Cardiac fibroblast (primary cell): ENCODE data around the gene COLEC12.
A peak's percentile ranks its signal among the peaks of the same experiment; 100 is the strongest.

ENCODE experiments used
- DNase-seq, 2 donors: peaks; one replicate each; pipeline versions ENCODE4 v3.0.0 to v3.0.0-alpha.2; 2010; ENCODE audit warnings: low read depth in 2 of 2
- H3K4me3 ChIP-seq, 2 donors: replicated peaks in 1 of 2; 1 replicate in 1 of 2; 2 replicates in 1 of 2; pipeline ENCODE4 v1.5.1; 2011; ENCODE audit warnings: low read depth in 2 of 2, low read length in 2 of 2, mild to moderate bottlenecking in 2 of 2, moderate library complexity in 1 of 2
- TF ChIP-seq, protein P1 (sequence below): IDR thresholded peaks from one replicate; pipeline ENCODE4 v1.5.1; 2011; ENCODE audit warnings: low read depth, mild to moderate bottlenecking, low read length, inconsistent platforms

COLEC12 gene

DNA sequence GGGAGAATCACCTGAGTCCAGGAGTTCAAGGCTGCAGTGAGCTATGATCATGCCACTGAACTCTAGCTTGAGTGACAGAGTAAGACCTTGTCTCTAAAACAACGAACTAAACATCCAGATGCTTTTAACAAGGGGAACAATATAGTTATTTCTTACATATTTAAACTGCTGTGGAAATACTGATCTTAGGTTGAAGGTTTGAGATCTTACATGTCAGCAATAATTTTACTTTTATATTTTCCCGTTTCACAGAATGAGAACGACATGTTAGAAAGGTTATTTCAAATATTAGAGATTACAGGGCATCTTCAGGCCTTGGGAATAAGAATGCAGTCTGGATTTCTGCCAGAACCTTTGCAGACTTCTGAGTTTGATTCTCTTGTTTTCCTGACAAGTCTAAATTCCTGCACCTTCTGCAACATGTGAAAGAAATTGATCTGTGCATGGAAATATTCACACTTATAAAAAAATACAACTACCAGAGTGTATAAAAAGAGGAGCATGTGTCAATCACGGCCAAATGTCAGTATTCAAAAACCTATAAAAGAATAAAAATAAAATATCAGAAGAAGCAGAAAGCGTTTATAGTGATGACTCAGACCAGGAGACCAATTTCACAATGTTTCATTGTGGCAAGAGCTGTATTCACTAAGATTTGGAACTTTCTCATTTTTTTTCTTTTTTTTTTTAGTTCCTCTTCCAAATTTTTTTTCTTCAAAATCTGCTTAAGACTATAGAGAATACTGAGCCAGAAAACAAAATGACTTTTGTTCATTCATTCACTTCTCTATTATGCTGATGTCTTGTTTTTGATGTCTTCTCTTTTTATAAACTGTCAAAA is 29.6 kb downstream of the COLEC12 start:
- TF ChIP-seq, protein P1, sequence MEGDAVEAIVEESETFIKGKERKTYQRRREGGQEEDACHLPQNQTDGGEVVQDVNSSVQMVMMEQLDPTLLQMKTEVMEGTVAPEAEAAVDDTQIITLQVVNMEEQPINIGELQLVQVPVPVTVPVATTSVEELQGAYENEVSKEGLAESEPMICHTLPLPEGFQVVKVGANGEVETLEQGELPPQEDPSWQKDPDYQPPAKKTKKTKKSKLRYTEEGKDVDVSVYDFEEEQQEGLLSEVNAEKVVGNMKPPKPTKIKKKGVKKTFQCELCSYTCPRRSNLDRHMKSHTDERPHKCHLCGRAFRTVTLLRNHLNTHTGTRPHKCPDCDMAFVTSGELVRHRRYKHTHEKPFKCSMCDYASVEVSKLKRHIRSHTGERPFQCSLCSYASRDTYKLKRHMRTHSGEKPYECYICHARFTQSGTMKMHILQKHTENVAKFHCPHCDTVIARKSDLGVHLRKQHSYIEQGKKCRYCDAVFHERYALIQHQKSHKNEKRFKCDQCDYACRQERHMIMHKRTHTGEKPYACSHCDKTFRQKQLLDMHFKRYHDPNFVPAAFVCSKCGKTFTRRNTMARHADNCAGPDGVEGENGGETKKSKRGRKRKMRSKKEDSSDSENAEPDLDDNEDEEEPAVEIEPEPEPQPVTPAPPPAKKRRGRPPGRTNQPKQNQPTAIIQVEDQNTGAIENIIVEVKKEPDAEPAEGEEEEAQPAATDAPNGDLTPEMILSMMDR = no peak
- H3K4me3 ChIP-seq = no peak overlapping the region
- DNase-seq = peak; percentile 84 to 87

DNA sequence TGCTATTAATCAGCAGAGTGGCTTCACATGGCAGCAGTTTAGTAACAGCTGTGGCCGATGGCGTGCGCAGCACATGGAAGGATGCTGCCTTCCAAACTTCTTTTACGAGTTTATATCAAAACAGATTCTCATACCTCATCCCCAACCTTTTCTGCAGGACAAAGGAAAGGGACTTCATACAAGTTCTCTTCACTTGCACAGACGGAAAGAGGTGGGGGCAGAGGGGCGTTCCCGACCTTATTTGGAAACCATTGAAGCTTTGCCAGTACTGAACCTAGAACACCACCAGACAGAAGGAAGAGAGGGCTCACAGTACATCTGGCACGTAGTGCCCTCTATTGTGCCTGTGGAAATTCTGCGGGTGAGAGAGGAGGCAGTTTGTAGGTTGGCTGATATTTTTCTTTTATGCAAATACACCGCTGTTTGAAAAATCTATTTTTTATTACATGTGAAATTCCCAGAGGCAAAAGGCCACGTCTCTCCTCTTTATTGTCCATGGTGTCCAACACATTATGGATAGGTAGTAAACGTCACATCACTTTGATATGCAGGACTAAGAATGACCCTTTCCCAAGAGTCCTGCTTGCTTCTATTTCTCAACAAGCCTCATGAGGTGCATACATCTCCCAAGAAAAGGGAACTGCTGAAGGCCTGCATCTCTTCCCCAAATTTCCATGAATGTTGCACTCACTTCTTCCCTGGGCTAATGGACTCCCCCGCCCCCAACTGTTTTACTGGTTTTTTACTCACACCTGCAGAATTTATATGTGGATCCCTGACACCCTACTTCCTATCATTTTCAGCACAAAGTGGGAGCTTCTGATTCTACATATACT is 31.3 kb downstream of the COLEC12 start:
- TF ChIP-seq, protein P1 = no peak
- no peak overlapping the region for H3K4me3 ChIP-seq
- DNase-seq = no peak

DNA sequence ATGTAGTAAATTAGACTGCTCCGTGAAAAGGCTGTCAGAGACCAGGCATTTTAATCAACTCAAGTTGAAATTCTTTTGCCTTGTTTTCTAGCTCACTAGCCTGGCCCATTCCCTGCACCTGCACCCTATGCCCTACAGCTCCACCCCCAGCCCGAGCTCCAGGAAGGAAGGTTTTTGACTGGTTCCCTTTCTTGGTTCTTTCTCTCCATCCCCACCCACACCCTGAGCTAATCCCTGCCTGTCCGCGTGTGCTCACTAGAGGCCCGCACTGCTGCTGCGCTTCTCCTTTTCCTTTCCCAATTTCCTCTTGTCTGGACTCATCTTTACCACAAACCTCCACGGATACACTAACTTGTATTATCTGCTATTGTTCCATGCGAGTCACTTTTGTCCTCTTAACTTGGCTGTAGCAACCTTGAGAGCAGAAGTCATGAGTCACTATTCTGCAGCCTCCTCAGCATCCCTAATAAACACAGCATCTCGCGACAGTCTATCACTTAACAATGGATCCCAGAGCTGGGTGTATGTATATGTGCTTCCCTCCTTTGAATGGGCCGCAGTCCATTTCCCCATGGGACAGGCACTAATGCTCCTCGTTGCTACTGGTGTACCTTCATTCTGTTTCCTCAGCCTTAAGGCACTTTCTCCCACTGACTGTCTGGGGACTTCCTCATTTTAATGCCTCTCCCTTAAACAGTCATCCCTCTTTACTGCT is 36.5 kb downstream of the COLEC12 start:
- peak in 1 of 2 donors; percentile 30 for DNase-seq
- TF ChIP-seq, protein P1 = no peak
- H3K4me3 ChIP-seq = no peak overlapping the region

DNA sequence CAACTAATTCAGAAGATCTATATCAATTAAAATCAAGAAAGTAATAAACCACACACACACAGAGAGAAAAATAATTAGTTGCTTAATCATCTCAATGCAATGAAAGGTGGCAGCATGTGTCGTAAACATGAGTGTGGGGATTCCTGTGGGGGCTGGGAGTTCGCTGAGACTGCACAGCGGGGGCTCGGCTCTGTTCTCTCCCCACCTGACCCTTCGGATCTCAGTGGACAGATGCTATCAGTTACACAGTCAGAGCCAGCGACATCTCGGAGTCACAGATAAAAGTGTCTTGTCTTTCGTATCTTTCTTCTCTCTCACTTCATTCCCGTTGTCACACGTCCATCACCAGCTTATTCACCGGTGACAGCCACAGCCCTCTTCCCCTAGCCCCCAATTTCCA is 37.1 kb downstream of the COLEC12 start:
- TF ChIP-seq, protein P1 = no peak
- no peak overlapping the region for H3K4me3 ChIP-seq
- no peak for DNase-seq

DNA sequence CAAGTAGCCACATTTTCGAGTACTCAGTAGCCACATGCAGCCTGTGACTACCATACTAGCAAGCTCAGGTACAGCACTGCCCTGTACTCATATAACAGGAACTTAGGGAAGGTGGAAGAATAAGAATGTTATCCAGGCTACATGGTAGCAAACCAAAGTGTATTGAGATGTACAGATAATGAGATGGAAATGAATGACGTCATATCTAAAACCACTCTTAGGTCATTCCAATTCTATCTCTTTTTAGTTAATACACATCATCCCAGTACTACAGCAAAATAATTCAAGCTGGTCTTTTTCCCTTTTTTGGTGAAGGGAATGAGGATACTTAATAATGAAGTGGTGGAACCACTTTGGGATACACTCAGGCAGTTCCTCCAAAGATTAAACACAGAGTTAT is 38.7 kb downstream of the COLEC12 start:
- no peak overlapping the region for H3K4me3 ChIP-seq
- DNase-seq = no peak
- TF ChIP-seq, protein P1 = no peak

DNA sequence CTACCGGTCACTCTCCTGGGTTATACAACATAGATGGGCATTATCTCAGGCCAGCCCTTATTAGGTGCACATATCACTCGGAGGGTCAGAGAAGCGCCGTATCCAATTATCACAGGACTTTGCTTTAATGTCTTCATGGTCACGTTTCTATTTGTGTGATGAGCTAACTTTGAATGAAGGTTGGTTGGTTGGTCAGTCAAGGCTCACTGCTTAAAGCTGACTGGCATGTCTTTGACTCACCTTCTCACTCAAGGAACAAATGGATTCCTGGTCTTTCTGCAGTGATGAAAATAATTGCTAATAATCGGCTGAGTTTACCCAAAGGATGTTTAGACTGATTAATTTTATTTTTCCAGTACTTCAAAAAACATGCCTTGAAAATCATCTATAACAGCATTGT is 39.7 kb downstream of the COLEC12 start:
- no peak for DNase-seq
- TF ChIP-seq, protein P1 = no peak

More for the DNA sequence above, 39.7 kb downstream of the COLEC12 start:
- no peak overlapping the region for H3K4me3 ChIP-seq
